IMR-90 (cell line): ENCODE results near the gene CDADC1. TPM values are rescaled to one million over a fixed set of nuclear protein-coding genes. Genes with fewer than 3 reads are reported as not detected.

Experiments used
- ATAC-seq: fragments of 200-7000 bp; cut with Tn5 transposase; 2 replicates; pipeline ENCODE4 v1.9.1; 2020; ENCODE audit warnings: low read depth, mild to moderate bottlenecking, moderate library complexity
- BruUV-seq: library from RNA; stranded (reverse); fragments of 400-500 nt; replicated peaks from 2 replicates; lab custom pipeline; 2021; lab: Mats Ljungman, UMichigan
- CTCF ChIA-PET: fragments of 300-600 bp; formaldehyde crosslinking; extraction: SDS; loops from one replicate; lab custom pipeline; 2021; ENCODE audit warnings: antibody characterized with exemption; lab: Yijun Ruan, JAX
- POLR2A ChIA-PET: fragments of 300-600 bp; sonication (Branson Sonifier 250); formaldehyde crosslinking; loops from one replicate; lab custom pipeline; 2022; ENCODE audit warnings: antibody characterized with exemption; ENCODE audit not compliant: unreplicated experiment; lab: Charles Lee
- DNase-seq: peaks from one replicate; pipeline ENCODE4 v3.0.0; 2013
- H2AFZ ChIP-seq: replicated peaks from 2 replicates; pipeline ENCODE3; 2013; ENCODE audit warnings: low read length, mild to moderate bottlenecking; ENCODE audit not compliant: poor library complexity
- H2AK5ac ChIP-seq: 2 replicates; pipeline ENCODE4 v1.6.1; 2013; ENCODE audit warnings: low read depth, low read length, inconsistent platforms
- H2AK9ac ChIP-seq: replicated peaks from 2 replicates; pipeline ENCODE3; 2013; ENCODE audit warnings: mild to moderate bottlenecking, low read depth, low read length, moderate library complexity; ENCODE audit not compliant: poor library complexity
- H2BK120ac ChIP-seq: 2 replicates; pipeline ENCODE4 v1.6.1; 2013; ENCODE audit warnings: low read depth, low read length, inconsistent platforms
- H2BK15ac ChIP-seq: 3 replicates; pipeline ENCODE4 v1.6.1; 2013; ENCODE audit warnings: low read depth, low read length, inconsistent platforms
- H2BK20ac ChIP-seq: 2 replicates; pipeline ENCODE4 v1.6.1; 2013; ENCODE audit warnings: low read depth, mild to moderate bottlenecking, inconsistent platforms, low read length, moderate library complexity
- H2BK5ac ChIP-seq: 2 replicates; pipeline ENCODE4 v1.6.1; 2013; ENCODE audit warnings: mild to moderate bottlenecking, low read depth, low read length, inconsistent platforms; ENCODE audit not compliant: poor library complexity, severe bottlenecking
- H3K14ac ChIP-seq: replicated peaks from 2 replicates; pipeline ENCODE4 v1.6.1; 2013; ENCODE audit warnings: low read depth, low read length, inconsistent platforms
- H3K18ac ChIP-seq: 2 replicates; pipeline ENCODE4 v1.6.1; 2013; ENCODE audit warnings: low read depth, low read length, control low read depth
- H3K23ac ChIP-seq: 2 replicates; pipeline ENCODE4 v1.6.1; 2013; ENCODE audit warnings: low read depth, low read length, inconsistent platforms
- H3K27ac ChIP-seq: 2 replicates; pipeline ENCODE4 v1.5.1; 2013; ENCODE audit warnings: mild to moderate bottlenecking, control low read depth, low read length; ENCODE audit not compliant: insufficient read depth
- H3K27me3 ChIP-seq: 2 replicates; pipeline ENCODE4 v1.6.1; 2013; ENCODE audit warnings: low read length; ENCODE audit not compliant: control insufficient read depth, insufficient read depth
- H3K36me3 ChIP-seq: 2 replicates; pipeline ENCODE4 v1.6.1; 2013; ENCODE audit warnings: low read length, mixed read lengths; ENCODE audit not compliant: control insufficient read depth, insufficient read depth
- H3K4ac ChIP-seq: 2 replicates; pipeline ENCODE4 v1.6.1; 2013; ENCODE audit warnings: low read depth, low read length, inconsistent platforms
- H3K4me1 ChIP-seq: 2 replicates; pipeline ENCODE4 v1.6.1; 2013; ENCODE audit warnings: low read length, mixed read lengths; ENCODE audit not compliant: control insufficient read depth, insufficient read depth
- H3K4me2 ChIP-seq: 2 replicates; pipeline ENCODE4 v1.6.1; 2013; ENCODE audit warnings: low read depth, mild to moderate bottlenecking, control low read depth, low read length, moderate library complexity
- H3K4me3 ChIP-seq: 2 replicates; pipeline ENCODE4 v1.5.1; 2013; ENCODE audit warnings: low read depth, mild to moderate bottlenecking, control low read depth, low read length, moderate library complexity; ENCODE audit not compliant: insufficient read depth
- H3K56ac ChIP-seq: 2 replicates; pipeline ENCODE4 v1.6.1; 2013; ENCODE audit warnings: low read length, inconsistent platforms; ENCODE audit not compliant: insufficient read depth; ENCODE audit errors: extremely low read depth
- H3K79me1 ChIP-seq, 2 experiments: 2 replicates each; pipeline ENCODE4 v1.6.1; 2013; ENCODE audit warnings: low read length in 2 of 2, inconsistent platforms in 1 of 2, low read depth in 1 of 2
- H3K9ac ChIP-seq: 2 replicates; pipeline ENCODE4 v1.6.1; 2013; ENCODE audit warnings: low read depth, low read length, control low read depth
- H3K9me1 ChIP-seq: 2 replicates; pipeline ENCODE4 v1.6.1; 2013; ENCODE audit warnings: low read length, inconsistent platforms; ENCODE audit not compliant: insufficient read depth
- H3K9me3 ChIP-seq: 2 replicates; pipeline ENCODE4 v1.6.1; 2013; ENCODE audit warnings: low read length; ENCODE audit not compliant: control insufficient read depth, insufficient read depth
- H4K20me1 ChIP-seq: 2 replicates; pipeline ENCODE4 v1.6.1; 2013; ENCODE audit warnings: low read length, inconsistent platforms; ENCODE audit not compliant: insufficient read depth
- H4K5ac ChIP-seq: 2 replicates; pipeline ENCODE4 v1.6.1; 2013; ENCODE audit warnings: mild to moderate bottlenecking, low read depth, low read length, control low read depth
- H4K8ac ChIP-seq, 2 experiments: 2 replicates each; pipeline ENCODE4 v1.6.1; 2013; ENCODE audit warnings: low read depth in 2 of 2, low read length in 2 of 2, control low read depth in 1 of 2, inconsistent platforms in 1 of 2
- H4K91ac ChIP-seq: 2 replicates; pipeline ENCODE4 v1.6.1; 2013; ENCODE audit warnings: low read depth, low read length, inconsistent platforms; ENCODE audit not compliant: insufficient read depth
- ELK1 ChIP-seq: fragments of 150-350 bp; IDR thresholded peaks from 2 replicates; pipeline ENCODE4 v1.6.1; 2016; ENCODE audit warnings: low read depth, mild to moderate bottlenecking, low read length, moderate library complexity, borderline replicate concordance
- USF2 ChIP-seq: fragments of 150-350 bp; IDR thresholded peaks from 2 replicates; pipeline ENCODE4 v1.6.1; 2017; ENCODE audit warnings: mild to moderate bottlenecking, antibody characterized with exemption, low read length, low read depth
- WGBS, 2 experiments: methylation state at CpG; one replicate each; pipeline versions ENCODE4 v1.1.5 to v1.1.7; 2013; ENCODE audit warnings: missing lambda C conversion rate in 2 of 2; ENCODE audit not compliant: insufficient read length in 1 of 2; ENCODE audit errors: extremely low coverage in 2 of 2; 5-methylcytosine and 5-hydroxymethylcytosine counted together
- dilution Hi-C: fragments of 300-500 bp; cut with HindIII; formaldehyde crosslinking; loops from one replicate; pipeline ENCODE4 v1.14.3; 2018; ENCODE audit warnings: low sequenced_read_pairs; ENCODE audit not compliant: unreplicated experiment
- in situ Hi-C: fragments of 300-500 bp; cut with MboI; formaldehyde crosslinking; loops from 3 replicates; pipeline ENCODE4 v1.14.3; 2019; ENCODE audit warnings: low sequenced_read_pairs, inconsistent platforms, mixed read lengths
- intact Hi-C: fragments of 100-400 bp; cut with micrococcal nuclease; formaldehyde crosslinking; loops from 2 replicates; pipeline ENCODE4 v1.10.0; 2022
- polyA plus RNA-seq, 3 experiments: library from polyadenylated mRNA; depleted of rRNA; stranded (reverse); fragments of >200 nt; gene quantifications; 2 replicates each; pipeline ENCODE4 v1.2.3, GENCODE V29; 2012; ENCODE audit warnings: low replicate concordance in 1 of 3
- total RNA-seq: library from RNA; depleted of rRNA; stranded (reverse); fragments of >200 nt; gene quantifications from 2 replicates; pipeline ENCODE4 v1.2.3, GENCODE V29; 2012

CDADC1 gene
- total and polyA plus RNA-seq, 2 of the 4 experiments (the other 2 are of a cell fraction) = 0.54 to 2.6 TPM

- Histone ChIP-seq H4K5ac (no peak overlapping the region), H2AK9ac (no peak overlapping the region), H3K36me3 (no peaks in the 10 kb centered on the region), H3K9ac (no peak overlapping the region), H3K4me2 (no peak overlapping the region), H3K4ac (no peak overlapping the region), H3K4me3 (no peak overlapping the region), H3K18ac (no peak overlapping the region), H4K20me1 (no peaks in the 10 kb centered on the region), H3K56ac (no peak overlapping the region), H3K23ac (no peak overlapping the region), H3K9me1 (peaks cover 6% of the 10 kb centered on the region; the same call in 1 of the 2 replicates), H2BK5ac (no peak overlapping the region), H2BK15ac (no peak overlapping the region; the same call in 2 of the 3 replicates), H2AFZ (no peak overlapping the region), H3K4me1 (peaks cover 3% of the 10 kb centered on the region; the same call in 1 of the 2 replicates), H2AK5ac (no peak overlapping the region), H4K8ac (no peak overlapping the region), H3K14ac (no peak overlapping the region), H3K9me3 (no peaks in the 10 kb centered on the region), H2BK120ac (no peak overlapping the region), H2BK20ac (no peak overlapping the region), H3K27me3 (no peaks in the 10 kb centered on the region), H3K79me1 (no peaks in the 10 kb centered on the region), H3K27ac (no peak overlapping the region), H4K91ac (no peak overlapping the region)
- ChIA-PET CTCF (no interaction called here), POLR2A (interaction anchor here (0.5 kb wide), 1 partner anchor 137 kb away, joined by 5 read pairs; no protein-coding TSS in a partner anchor)
- ATAC-seq (no peak), DNase-seq (no peak)
- WGBS, 2 experiments = 57% methylated on average over 1 of the region's 7 CpGs; no CpG with 5 or more reads in 1 of the 2 experiments
- intact Hi-C loops (no loop called here), in situ Hi-C loops (loop anchor here (5.0 kb wide), 1 partner anchor 308 kb away; no protein-coding TSS in a partner anchor), dilution Hi-C loops (no loop called here)
- no TSS peak for BruUV-seq
- TF ChIP-seq ELK1 = no peak
- TF ChIP-seq USF2 = no peak
Measured at GRCh38 chr13:49298903-49299605, 51.3 kb downstream of the CDADC1 start.
